ENCODE measurements around the gene PRR30.

- TF ChIP-seq CTCF (IDR thresholded peaks at IDR 0.05; ENCODE audit: low read depth, low read length) (no peak), POLR2A (IDR thresholded peaks at IDR 0.05; ENCODE audit: extremely low read depth, insufficient read length) (no peak), MYC (IDR thresholded peaks at IDR 0.05; ENCODE audit: low read depth, low read length) (no peak), MAX (IDR thresholded peaks at IDR 0.05; ENCODE audit: low read depth, low read length) (no peak)
Measured at GRCh38 chr2:27087823-27088410, 51.3 kb downstream of the PRR30 start.

Measured in NB4 (cell line).